OCI-LY7 (cell line): Measurements from ENCODE around the gene IER5L. TPM values are rescaled to one million over a fixed set of nuclear protein-coding genes. Genes with fewer than 3 reads are reported as not detected.

Experiments
- BruUV-seq: library from RNA; stranded (reverse); fragments of 400-500 nt; replicated peaks from 2 replicates; lab custom pipeline; 2021; lab: Mats Ljungman, UMichigan
- CTCF ChIA-PET: fragments of 300-600 bp; sonication (Branson Sonifier 250); formaldehyde crosslinking; loops from one replicate; lab custom pipeline; 2022; ENCODE audit warnings: antibody characterized with exemption; ENCODE audit not compliant: unreplicated experiment; lab: Charles Lee
- POLR2A ChIA-PET: fragments of 300-600 bp; sonication (Branson Sonifier 250); formaldehyde crosslinking; loops from one replicate; lab custom pipeline; 2022; ENCODE audit warnings: antibody characterized with exemption; lab: Charles Lee
- DNase-seq: peaks from one replicate; pipeline ENCODE4 v3.0.0-alpha.2; 2015; ENCODE audit warnings: low spot score
- H2AFZ ChIP-seq: fragments of 200-600 bp; sonication (generic), shearing (Covaris generic); 2 replicates; pipeline ENCODE4 v1.6.1; 2014; ENCODE audit warnings: mild to moderate bottlenecking, antibody characterized with exemption, low read length, moderate library complexity
- H3K27ac ChIP-seq: fragments of 200-600 bp; sonication (generic); 2 replicates; pipeline ENCODE4 v1.5.1; 2014; ENCODE audit warnings: mixed run types, low read depth, mild to moderate bottlenecking, moderate library complexity, low read length, inconsistent platforms; ENCODE audit not compliant: poor library complexity, severe bottlenecking
- H3K36me3 ChIP-seq: fragments of 200-600 bp; sonication (generic); 2 replicates; pipeline ENCODE4 v1.6.1; 2014; ENCODE audit warnings: mild to moderate bottlenecking, antibody characterized with exemption, low read length, moderate library complexity, mixed read lengths; ENCODE audit not compliant: insufficient read depth
- H3K4me1 ChIP-seq: fragments of 200-600 bp; sonication (generic); 2 replicates; pipeline ENCODE4 v1.5.1; 2014; ENCODE audit warnings: mild to moderate bottlenecking, low read length; ENCODE audit not compliant: insufficient read depth, poor library complexity, severe bottlenecking
- H3K4me2 ChIP-seq: fragments of 200-600 bp; sonication (generic); 2 replicates; pipeline ENCODE4 v1.6.1; 2014; ENCODE audit warnings: mild to moderate bottlenecking, low read length
- H3K4me3 ChIP-seq: fragments of 200-600 bp; sonication (generic); 2 replicates; pipeline ENCODE4 v1.5.1; 2014; ENCODE audit warnings: mild to moderate bottlenecking, low read depth, low read length; ENCODE audit not compliant: poor library complexity, severe bottlenecking
- H3K79me2 ChIP-seq: fragments of 200-600 bp; sonication (generic); 2 replicates; pipeline ENCODE4 v1.6.1; 2016; ENCODE audit warnings: low read depth, mild to moderate bottlenecking, low read length, moderate library complexity, mixed read lengths; ENCODE audit not compliant: insufficient read depth
- H3K9me2 ChIP-seq: fragments of 200-600 bp; sonication (generic); 2 replicates; pipeline ENCODE4 v1.6.1; 2016; ENCODE audit warnings: mild to moderate bottlenecking, low read length, mixed read lengths; ENCODE audit not compliant: insufficient read depth
- H3K9me3 ChIP-seq: fragments of 200-600 bp; sonication (generic); 2 replicates; pipeline ENCODE4 v1.6.1; 2014; ENCODE audit warnings: mild to moderate bottlenecking, mixed run types, low read length, mixed read lengths
- H4K20me1 ChIP-seq: fragments of 200-600 bp; sonication (generic); 2 replicates; pipeline ENCODE4 v1.6.1; 2014; ENCODE audit warnings: mild to moderate bottlenecking, antibody characterized with exemption, low read length, moderate library complexity, mixed read lengths; ENCODE audit not compliant: insufficient read depth
- EZH2phosphoT487 ChIP-seq: fragments of 200-600 bp; sonication (generic); IDR thresholded peaks from 2 replicates; pipeline ENCODE4 v1.6.1; 2018; ENCODE audit warnings: low read depth, borderline replicate concordance, mild to moderate bottlenecking, mixed run types, antibody characterized with exemption, low read length, moderate library complexity, mixed read lengths
- intact Hi-C: fragments of 100-400 bp; cut with micrococcal nuclease; formaldehyde crosslinking; loops from one replicate; pipeline ENCODE4 v1.10.0; 2022; ENCODE audit not compliant: unreplicated experiment
- total RNA-seq, 2 experiments: library from RNA; depleted of rRNA in 1 of 2; stranded (reverse); fragments of >200 nt in 1 of 2; shearing (Covaris generic) in 1 of 2; gene quantifications; 2 replicates each; pipeline ENCODE4 v1.2.3, GENCODE V29; 2014 to 2022
- TF ChIP-seq, protein P1 (sequence below): fragments of 200-600 bp; sonication (generic); conservative IDR thresholded peaks from 2 replicates; pipeline ENCODE4 v1.5.1; 2014; ENCODE audit warnings: mild to moderate bottlenecking, antibody characterized with exemption, low read length, moderate library complexity, mixed read lengths

The IER5L gene
- total RNA-seq, 2 experiments from 2014 or later, result 2.8 to 21.2 TPM

- Histone ChIP-seq H3K9me3 (no peaks in the 10 kb centered on the region), H3K27ac (no peak overlapping the region), H4K20me1 (no peaks in the 10 kb centered on the region), H3K9me2 (no peaks in the 10 kb centered on the region), H2AFZ (no peak overlapping the region), H3K4me2 (no peak overlapping the region), H3K4me3 (no peak overlapping the region), H3K4me1 (no peaks in the 10 kb centered on the region), H3K36me3 (no peaks in the 10 kb centered on the region), H3K79me2 (no peaks in the 10 kb centered on the region)
- DNase-seq, result no peak
- BruUV-seq, result no TSS peak
- POLR2A ChIA-PET, result interaction anchor here (0.6 kb wide), 1 partner anchor 942 kb away, joined by 3 read pairs; no protein-coding TSS in a partner anchor
- intact Hi-C loops, result no loop called here
- CTCF ChIA-PET, result interaction anchor here (0.7 kb wide), 1 partner anchor 9 kb away, joined by 3 read pairs; no protein-coding TSS in a partner anchor
- TF ChIP-seq, protein P1, sequence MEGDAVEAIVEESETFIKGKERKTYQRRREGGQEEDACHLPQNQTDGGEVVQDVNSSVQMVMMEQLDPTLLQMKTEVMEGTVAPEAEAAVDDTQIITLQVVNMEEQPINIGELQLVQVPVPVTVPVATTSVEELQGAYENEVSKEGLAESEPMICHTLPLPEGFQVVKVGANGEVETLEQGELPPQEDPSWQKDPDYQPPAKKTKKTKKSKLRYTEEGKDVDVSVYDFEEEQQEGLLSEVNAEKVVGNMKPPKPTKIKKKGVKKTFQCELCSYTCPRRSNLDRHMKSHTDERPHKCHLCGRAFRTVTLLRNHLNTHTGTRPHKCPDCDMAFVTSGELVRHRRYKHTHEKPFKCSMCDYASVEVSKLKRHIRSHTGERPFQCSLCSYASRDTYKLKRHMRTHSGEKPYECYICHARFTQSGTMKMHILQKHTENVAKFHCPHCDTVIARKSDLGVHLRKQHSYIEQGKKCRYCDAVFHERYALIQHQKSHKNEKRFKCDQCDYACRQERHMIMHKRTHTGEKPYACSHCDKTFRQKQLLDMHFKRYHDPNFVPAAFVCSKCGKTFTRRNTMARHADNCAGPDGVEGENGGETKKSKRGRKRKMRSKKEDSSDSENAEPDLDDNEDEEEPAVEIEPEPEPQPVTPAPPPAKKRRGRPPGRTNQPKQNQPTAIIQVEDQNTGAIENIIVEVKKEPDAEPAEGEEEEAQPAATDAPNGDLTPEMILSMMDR, result no peak
- TF ChIP-seq EZH2phosphoT487, result no peak
Observed at GRCh38 chr9:129160712-129161533, 17.1 kb downstream of the IER5L start.

- no TSS peak for BruUV-seq
- no peaks in the 10 kb centered on the region for H4K20me1 ChIP-seq
- no peaks in the 10 kb centered on the region for H3K36me3 ChIP-seq
- ChIA-PET CTCF (no interaction called here), POLR2A (no interaction called here)
- H3K9me3 ChIP-seq, result no peaks in the 10 kb centered on the region
- no peak overlapping the region for H2AFZ ChIP-seq
- no peak overlapping the region for H3K27ac ChIP-seq
- no peaks in the 10 kb centered on the region for H3K79me2 ChIP-seq
- no peak overlapping the region for H3K4me2 ChIP-seq
- H3K4me3 ChIP-seq, result no peak overlapping the region
- TF ChIP-seq, protein P1, result no peak
- TF ChIP-seq EZH2phosphoT487, result no peak
- intact Hi-C loops, result no loop called here
- H3K4me1 ChIP-seq, result no peaks in the 10 kb centered on the region
- H3K9me2 ChIP-seq, result no peaks in the 10 kb centered on the region
- DNase-seq, result no peak
Observed at GRCh38 chr9:129156163-129156562, 21.9 kb downstream of the IER5L start.
